NCI-H2171 (cell line): ENCODE measurements around the gene FKBP11.
A peak's percentile ranks its signal among the peaks of the same experiment; 100 is the strongest.
"Not testable (repeated sequence)": the region's sequence is repeated elsewhere in the genome, so short reads cannot be mapped to it uniquely, and the experiment has no call there.

Source experiments
- DNase-seq: peaks from one replicate; lab custom pipeline; 2025; lab: John Stamatoyannopoulos, UW

FKBP11 gene

DNA sequence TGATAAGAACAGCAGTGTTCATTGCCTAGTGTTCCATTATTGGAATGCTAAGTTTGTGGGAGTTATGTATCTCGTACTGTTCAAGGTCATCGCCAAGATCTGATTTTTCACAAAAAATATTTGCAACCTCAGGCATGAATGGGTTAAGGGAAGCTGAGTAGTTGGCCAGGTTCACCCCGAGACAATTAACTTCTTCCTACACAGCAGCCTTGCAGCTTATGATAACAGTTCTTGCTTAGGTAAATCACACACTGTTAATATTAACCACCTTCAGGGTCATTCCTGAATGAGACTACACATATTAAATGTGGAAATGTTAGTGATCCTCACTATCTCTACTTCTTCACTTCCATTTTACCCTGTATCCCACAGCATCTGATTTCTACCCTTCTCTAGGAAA lies 18.0 kb downstream of the FKBP11 start:
- DNase-seq, result no peak

- DNase-seq, result peak; percentile 78
Observed at GRCh38 chr12:48903982-48904411, 21.3 kb downstream of the FKBP11 start.

DNA sequence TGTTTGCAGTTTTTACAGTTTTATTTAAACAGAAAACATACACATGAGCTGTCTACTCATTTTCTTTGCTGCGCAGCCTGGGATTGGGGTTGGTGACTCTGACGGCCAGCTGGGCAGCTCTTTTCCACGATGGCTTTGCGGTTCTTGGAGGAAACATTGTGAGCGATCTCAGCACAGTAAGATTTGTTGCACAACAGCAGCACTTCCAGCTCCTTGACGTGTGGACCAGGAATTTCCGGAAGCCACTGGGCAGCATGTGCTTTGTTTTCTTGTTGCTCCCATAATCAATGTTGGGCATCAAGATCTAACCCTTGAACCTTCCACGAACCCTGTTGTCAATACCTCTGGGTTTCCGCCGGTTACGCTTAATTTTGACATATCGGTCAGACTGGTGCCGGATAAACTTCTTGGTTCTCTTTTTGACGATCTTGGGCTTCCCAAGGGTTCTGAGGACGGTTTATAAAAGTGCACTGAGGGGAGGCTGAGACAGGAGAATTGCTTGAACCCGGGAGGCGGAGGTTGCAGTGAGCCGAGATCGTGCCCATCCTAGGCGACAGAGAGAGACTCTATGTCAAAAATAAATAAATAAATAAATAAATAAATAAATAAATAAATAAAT lies 21.8 kb downstream of the FKBP11 start:
- DNase-seq, result no peak

- DNase-seq, result no peak
Observed at GRCh38 chr12:48901278-48901677, 24.0 kb downstream of the FKBP11 start.

- DNase-seq, result no peak
Observed at GRCh38 chr12:48899651-48900050, 25.6 kb downstream of the FKBP11 start.

DNA sequence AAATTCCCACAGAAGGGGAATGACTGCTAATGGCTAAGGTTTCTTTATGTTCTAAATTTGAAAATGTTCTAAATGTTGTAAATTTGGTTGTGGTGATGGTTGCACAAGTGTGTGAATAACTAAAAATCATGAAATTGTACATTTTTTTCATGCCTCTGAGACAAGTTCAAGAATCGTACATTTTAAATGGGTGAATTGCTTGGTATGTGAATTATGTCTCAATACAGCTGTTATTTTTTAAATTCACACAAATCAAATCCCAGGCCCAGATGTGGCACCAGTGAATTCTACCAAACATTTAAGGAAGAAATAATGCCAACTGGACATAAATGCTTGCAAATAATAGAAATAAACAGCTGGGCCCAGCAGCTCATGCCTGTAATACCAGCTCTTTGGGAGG lies 31.0 kb downstream of the FKBP11 start:
- no peak for DNase-seq

DNA sequence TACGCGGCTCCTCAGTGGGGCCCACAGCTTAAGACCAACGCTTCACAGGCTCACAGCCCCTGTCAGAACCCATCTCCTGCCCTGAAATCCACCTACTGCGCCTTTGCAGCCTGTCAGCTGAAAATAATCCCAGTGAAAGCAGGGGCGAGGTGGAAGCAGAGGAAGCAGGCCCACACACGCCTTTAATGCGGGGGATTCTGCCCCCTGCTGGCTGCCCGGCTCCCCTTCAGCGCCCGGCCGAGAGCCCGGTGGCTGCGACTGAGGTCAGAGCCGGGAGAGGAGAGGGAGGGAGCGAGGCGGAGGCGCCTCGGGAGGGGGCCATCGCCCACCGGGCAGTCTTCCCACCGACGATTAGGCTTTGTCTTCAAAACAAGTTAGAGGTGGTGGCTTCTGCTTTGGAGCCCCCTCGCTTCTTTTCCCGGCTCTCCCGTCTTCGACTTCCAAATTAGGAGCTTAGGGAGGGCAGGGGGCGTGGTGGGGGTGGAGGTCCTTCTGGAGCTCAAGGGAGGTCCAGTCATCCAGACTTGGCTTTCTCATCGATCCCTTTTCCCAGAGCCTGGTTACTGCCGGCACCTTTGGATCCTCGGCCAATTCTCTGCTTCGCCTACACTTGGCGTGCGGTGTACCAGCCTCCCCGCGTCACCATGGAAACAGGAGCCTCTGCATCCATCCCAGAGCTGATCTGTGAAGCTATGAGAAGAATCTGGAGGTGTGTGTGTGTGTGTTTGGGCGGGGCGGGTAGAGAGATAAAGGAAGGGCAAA lies 34.5 kb downstream of the FKBP11 start:
- peak; percentile 50 for DNase-seq

- no peak for DNase-seq
Observed at GRCh38 chr12:48889679-48890078, 35.6 kb downstream of the FKBP11 start.

DNA sequence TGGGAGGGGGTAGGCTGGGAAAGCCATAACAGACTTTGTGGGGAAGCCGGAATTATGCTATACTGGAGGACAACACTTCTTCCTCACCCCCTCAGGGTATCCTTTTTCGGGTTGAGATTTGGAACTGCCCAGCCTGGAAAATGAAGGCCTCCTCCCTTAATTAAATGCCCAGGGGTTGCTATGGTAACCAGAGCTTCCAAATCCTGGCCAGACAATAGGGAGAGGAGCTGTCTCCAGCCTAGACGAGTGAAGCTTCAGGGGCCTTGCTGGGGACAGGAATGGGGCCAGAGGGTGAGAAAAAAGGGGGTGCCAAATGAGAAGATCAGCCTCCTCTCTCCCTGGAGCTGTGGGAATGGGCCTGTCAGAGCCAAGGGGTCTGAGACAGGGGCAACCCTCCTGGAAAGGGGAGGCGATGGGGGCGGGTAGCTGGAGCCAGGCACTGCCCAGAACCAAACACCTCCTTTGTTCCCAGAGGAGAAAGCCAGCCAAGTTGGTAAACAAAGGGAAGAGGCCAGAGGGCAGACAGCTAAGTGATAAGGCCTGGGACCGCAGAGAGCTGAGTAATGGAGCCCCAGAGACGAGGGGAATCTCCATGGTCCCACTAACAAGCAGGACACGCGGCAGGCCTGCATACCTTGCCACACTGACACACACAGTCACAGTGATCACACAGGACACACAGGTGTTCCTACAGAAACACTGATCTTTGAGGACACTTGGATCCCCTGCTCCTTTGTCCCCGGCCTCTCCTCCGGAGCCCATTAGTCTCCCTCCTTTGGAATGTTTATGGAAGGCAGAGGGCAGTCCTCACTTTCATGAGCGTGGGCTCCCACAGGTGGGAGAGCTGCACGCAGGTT lies 41.8 kb downstream of the FKBP11 start:
- DNase-seq, result no peak

DNA sequence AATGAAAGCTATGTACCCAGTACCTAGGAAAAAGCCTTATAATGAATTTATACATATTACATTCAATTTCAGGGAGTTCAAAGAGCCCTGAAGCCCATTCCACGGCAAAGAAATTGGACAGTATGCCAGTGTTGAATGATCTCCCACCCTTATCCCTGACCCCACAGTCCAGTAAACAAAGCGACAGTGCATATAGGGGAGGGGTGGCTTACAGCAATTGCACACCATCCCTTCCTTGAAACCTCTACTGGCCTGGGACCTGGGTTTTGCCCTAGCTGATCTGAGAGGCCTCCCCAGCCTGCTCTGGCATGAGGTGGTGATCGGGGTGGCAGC lies 42.4 kb downstream of the FKBP11 start:
- no peak for DNase-seq

GRCh38 chr12:48882315-48882687 lies 43.0 kb downstream of the FKBP11 start:
- DNase-seq, result no peak

DNA sequence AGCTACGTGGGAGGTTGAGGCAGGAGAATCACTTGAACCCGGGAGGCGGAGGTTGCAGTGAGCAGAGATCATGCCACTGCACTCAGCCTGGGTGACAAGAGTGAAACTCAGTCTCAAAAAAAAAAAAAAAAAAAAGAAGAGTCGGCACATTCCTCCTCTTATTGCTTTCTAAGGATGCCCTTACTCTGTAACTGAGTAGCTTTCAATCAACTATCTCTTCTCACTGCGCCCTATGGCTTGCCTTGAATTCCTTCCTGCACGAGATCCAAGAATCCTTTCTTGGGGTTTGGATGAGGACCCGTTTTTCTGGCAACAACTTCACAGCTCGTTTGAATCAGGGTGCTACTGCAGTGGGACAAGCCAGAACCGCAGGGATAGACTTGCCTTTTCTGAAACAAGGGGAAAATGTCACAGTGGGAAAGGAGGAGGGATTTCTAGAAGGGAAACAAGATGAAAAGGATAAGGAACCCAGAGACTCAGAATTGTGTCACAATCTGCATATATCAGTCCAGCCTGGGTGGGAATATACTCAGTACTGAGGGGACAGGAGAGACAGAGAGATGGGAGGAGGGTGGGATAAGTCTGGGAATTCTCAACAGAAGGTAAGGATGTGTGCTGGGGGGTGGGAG lies 43.5 kb downstream of the FKBP11 start:
- no peak for DNase-seq

GRCh38 chr12:48880647-48881046 lies 44.6 kb downstream of the FKBP11 start:
- DNase-seq, result no peak

GRCh38 chr12:48878548-48878947 lies 46.7 kb downstream of the FKBP11 start:
- DNase-seq, result no peak

- DNase-seq, result no peak
Observed at GRCh38 chr12:48875944-48876515, 49.3 kb downstream of the FKBP11 start.

GRCh38 chr12:48873534-48873933 lies 51.8 kb downstream of the FKBP11 start:
- not testable (repeated sequence) for DNase-seq

DNA sequence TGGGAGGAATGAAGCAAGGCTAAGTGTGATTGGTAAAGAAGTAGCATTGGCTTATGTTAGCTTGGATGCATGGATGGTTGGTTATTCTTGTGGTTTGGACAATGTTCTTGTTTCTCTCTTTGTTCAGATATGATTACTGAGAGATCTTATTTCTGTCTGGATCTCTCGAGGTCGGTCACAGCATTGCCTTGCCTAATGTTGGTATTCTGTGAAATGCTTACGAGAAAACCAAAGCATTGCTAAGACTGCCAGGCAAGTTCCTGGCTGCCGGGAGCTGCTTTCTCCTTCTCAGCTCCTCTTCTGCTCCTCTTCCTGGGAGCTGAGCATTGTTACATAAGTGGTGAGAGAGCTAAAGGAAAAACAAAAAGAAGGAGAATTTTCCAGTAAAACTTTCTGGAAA lies 52.2 kb downstream of the FKBP11 start:
- no peak for DNase-seq
